Spleen (tissue), 7 donors: ENCODE measurements around the gene GPR75.

Experiments
- CTCF ChIP-seq, 11 experiments: fragments of 200-600 bp in 7 of 11; fragments of 450-650 bp in 4 of 11; sonication (generic) in 4 of 11; IDR thresholded peaks in 8 of 11; conservative IDR thresholded peaks in 3 of 11; 1 replicate in 7 of 11; 2 replicates in 4 of 11; pipeline versions ENCODE4 v1.4.0 to v1.8.0; 2016 to 2021; ENCODE audit warnings: antibody characterized with exemption in 11 of 11, inconsistent platforms in 4 of 11, mild to moderate bottlenecking in 1 of 11
- POLR2A ChIP-seq, 3 donors: fragments of 450-650 bp; IDR thresholded peaks; one replicate each; pipeline ENCODE4 v1.5.1; 2017; ENCODE audit warnings: antibody characterized with exemption in 3 of 3, mild to moderate bottlenecking in 1 of 3
- POLR2AphosphoS5 ChIP-seq, 3 donors: sonication (generic); formaldehyde crosslinking; IDR thresholded peaks; one replicate each; pipeline ENCODE4 v1.5.1; 2017; ENCODE audit warnings: antibody characterized with exemption in 3 of 3
- donor health status: DM: no; HTN: no; CAD: no; lungs with moderate emphysema.
- donor health status: DM: no; HTN: no; CAD: no.
- donor health status: DM: no; HTN: no; CAD: no.

- TF ChIP-seq CTCF (IDR thresholded peaks at IDR 0.05 in 8 of 11, conservative IDR thresholded peaks at IDR 0.05 in 3 of 11) (no peak), POLR2AphosphoS5 (IDR thresholded peaks at IDR 0.05) (no peak), POLR2A (IDR thresholded peaks at IDR 0.05) (no peak)
These were observed 48.2 kb downstream of the GPR75 start for GRCh38 chr2:53811601-53812000.
